DND-41 (cell line): ENCODE measurements around the gene SLC25A6.
"Not testable (repeated sequence)": the region's sequence is repeated elsewhere in the genome, so short reads cannot be mapped to it uniquely, and the experiment has no call there.

Source experiments
- ATAC-seq: fragments of 200-7000 bp; cut with Tn5 transposase; 3 replicates; pipeline ENCODE4 v1.9.1; 2021; ENCODE audit warnings: low read depth; ENCODE audit not compliant: insufficient read depth
- DNase-seq: peaks from one replicate; pipeline ENCODE4 v3.0.0-alpha.2; 2020
- H2AFZ ChIP-seq: 2 replicates; pipeline ENCODE4 v1.6.0; 2012; ENCODE audit warnings: low read depth, low read length
- H3K27ac ChIP-seq: 2 replicates; pipeline ENCODE4 v1.5.1; 2012; ENCODE audit warnings: low read length, inconsistent platforms
- H3K27me3 ChIP-seq: fragments of 200-600 bp; sonication (generic); 2 replicates; pipeline ENCODE4 v1.6.0; 2012; ENCODE audit warnings: low read length, mild to moderate bottlenecking, inconsistent platforms; ENCODE audit not compliant: insufficient read depth, poor library complexity
- H3K36me3 ChIP-seq: 2 replicates; pipeline ENCODE4 v1.5.1; 2012; ENCODE audit warnings: low read length, inconsistent platforms; ENCODE audit not compliant: insufficient read depth
- H3K4me1 ChIP-seq: 2 replicates; pipeline ENCODE4 v1.5.1; 2012; ENCODE audit warnings: mild to moderate bottlenecking, low read length; ENCODE audit not compliant: insufficient read depth
- H3K4me2 ChIP-seq: 2 replicates; pipeline ENCODE4 v1.6.0; 2012; ENCODE audit warnings: mild to moderate bottlenecking, moderate library complexity, low read length, inconsistent platforms; ENCODE audit not compliant: insufficient read depth
- H3K4me3 ChIP-seq, 2 experiments: fragments of 200-600 bp in 1 of 2; shearing (Covaris generic) in 1 of 2; 2 replicates each; pipeline ENCODE4 v1.5.1; 2012 to 2016; ENCODE audit warnings: inconsistent platforms in 2 of 2, low read length in 2 of 2, mild to moderate bottlenecking in 2 of 2, low read depth in 1 of 2, moderate library complexity in 1 of 2
- H3K79me2 ChIP-seq: 2 replicates; pipeline ENCODE4 v1.6.0; 2012; ENCODE audit warnings: low read length, inconsistent platforms; ENCODE audit not compliant: insufficient read depth
- H3K9ac ChIP-seq: 2 replicates; pipeline ENCODE4 v1.6.0; 2012; ENCODE audit warnings: low read depth, mild to moderate bottlenecking, inconsistent platforms, low read length, moderate library complexity
- H3K9me3 ChIP-seq: 2 replicates; pipeline ENCODE4 v1.5.1; 2012; ENCODE audit warnings: low read length, moderate library complexity, mild to moderate bottlenecking, inconsistent platforms; ENCODE audit not compliant: insufficient read depth, severe bottlenecking
- H4K20me1 ChIP-seq: 2 replicates; pipeline ENCODE4 v1.6.0; 2012; ENCODE audit warnings: low read length; ENCODE audit not compliant: insufficient read depth
- EZH2 ChIP-seq: IDR thresholded peaks from 3 replicates; pipeline ENCODE4 v1.6.1; 2012; ENCODE audit warnings: borderline replicate concordance, low read depth, mild to moderate bottlenecking, moderate library complexity, low read length, inconsistent platforms; ENCODE audit not compliant: severe bottlenecking
- TF ChIP-seq, protein P1 (sequence below): IDR thresholded peaks from 2 replicates; pipeline ENCODE4 v1.5.1; 2012; ENCODE audit warnings: borderline replicate concordance, low read length, moderate library complexity, mild to moderate bottlenecking; ENCODE audit not compliant: poor library complexity, severe bottlenecking; ENCODE audit errors: extremely low read depth

Gene SLC25A6

DNA sequence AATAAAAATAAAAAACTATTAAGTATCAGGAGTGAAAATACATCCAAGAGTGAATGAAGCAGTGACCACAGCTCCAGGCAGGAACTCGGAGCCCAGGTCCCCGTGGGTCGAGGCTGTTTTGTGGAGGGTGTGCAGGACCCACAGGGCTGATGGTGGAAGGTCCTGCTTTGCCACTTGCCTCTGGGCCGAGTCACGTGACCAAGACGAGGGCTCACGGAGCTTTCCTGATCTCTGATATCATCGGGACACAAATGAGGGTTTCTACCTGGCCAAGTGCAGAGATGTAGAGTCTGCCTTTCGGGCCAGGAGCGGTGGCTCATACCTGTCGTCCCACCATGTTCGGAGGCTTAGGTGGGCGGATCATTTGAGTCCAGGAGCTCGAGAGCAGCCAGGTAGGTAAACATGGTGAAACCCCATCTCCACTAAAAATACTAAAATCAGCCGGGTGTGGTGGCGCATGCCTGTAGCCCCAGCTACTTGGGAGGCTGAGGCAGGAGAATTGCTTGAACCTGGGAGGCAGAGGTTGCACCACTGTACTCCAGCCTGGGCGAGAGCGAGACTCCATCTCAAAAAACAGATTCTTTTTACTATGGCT is 7.2 kb downstream of the SLC25A6 start:
- H3K4me2 ChIP-seq = no peak overlapping the region

DNA sequence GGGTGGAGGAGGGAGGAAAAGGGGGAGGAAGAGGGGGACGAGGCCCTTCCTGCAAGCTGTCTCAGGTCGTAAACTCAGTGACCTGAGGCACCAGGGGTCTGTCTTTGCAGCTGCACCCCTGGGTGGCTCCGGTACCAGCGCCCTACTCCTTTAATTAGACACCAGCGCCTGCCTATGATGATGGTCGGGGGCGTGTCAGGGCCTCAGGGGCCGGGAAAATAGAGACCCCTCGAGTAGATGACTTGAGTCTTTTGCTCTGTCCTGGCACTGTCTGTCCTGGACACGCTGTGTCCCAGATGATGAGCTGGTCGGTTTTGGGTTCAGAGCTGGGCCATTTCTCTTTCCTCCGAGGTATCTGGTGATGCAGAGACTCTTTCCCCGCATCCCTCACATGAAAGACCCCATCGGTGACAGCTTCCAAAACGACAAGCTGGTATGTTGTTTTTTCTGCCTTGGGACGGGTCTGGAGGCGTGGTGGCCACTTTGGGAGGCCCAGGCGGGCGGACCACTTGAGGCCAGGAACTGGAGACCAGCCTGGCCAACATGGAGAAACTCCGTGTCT is 11.2 kb downstream of the SLC25A6 start:
- no peak overlapping the region for H3K4me3 ChIP-seq
- peaks cover 18% of the 10 kb centered on the region for H4K20me1 ChIP-seq
- no peaks in the 10 kb centered on the region for H3K4me1 ChIP-seq
- no peaks in the 10 kb centered on the region for H3K27me3 ChIP-seq
- H3K4me2 ChIP-seq = no peak overlapping the region
- H2AFZ ChIP-seq = no peak overlapping the region
- H3K9ac ChIP-seq = no peak overlapping the region
- no peak for TF ChIP-seq EZH2
- TF ChIP-seq, protein P1, sequence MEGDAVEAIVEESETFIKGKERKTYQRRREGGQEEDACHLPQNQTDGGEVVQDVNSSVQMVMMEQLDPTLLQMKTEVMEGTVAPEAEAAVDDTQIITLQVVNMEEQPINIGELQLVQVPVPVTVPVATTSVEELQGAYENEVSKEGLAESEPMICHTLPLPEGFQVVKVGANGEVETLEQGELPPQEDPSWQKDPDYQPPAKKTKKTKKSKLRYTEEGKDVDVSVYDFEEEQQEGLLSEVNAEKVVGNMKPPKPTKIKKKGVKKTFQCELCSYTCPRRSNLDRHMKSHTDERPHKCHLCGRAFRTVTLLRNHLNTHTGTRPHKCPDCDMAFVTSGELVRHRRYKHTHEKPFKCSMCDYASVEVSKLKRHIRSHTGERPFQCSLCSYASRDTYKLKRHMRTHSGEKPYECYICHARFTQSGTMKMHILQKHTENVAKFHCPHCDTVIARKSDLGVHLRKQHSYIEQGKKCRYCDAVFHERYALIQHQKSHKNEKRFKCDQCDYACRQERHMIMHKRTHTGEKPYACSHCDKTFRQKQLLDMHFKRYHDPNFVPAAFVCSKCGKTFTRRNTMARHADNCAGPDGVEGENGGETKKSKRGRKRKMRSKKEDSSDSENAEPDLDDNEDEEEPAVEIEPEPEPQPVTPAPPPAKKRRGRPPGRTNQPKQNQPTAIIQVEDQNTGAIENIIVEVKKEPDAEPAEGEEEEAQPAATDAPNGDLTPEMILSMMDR = no peak
- peaks cover 27% of the 10 kb centered on the region for H3K36me3 ChIP-seq
- DNase-seq (no peak), ATAC-seq (peak; percentile 15)
- H3K27ac ChIP-seq = no peak overlapping the region
- no peaks in the 10 kb centered on the region for H3K9me3 ChIP-seq
- peaks cover 2% of the 10 kb centered on the region; the same call in 1 of the 2 replicates for H3K79me2 ChIP-seq

More for the DNA sequence above, 7.2 kb downstream of the SLC25A6 start:
- peaks cover 67% of the 10 kb centered on the region for H3K36me3 ChIP-seq
- H3K9me3 ChIP-seq = no peaks in the 10 kb centered on the region
- TF ChIP-seq, protein P1 = no peak
- TF ChIP-seq EZH2 = no peak
- peaks cover 41% of the 10 kb centered on the region for H3K79me2 ChIP-seq
- peaks cover 58% of the 10 kb centered on the region for H4K20me1 ChIP-seq
- ATAC-seq (no peak), DNase-seq (peak; percentile 23)
- no peak overlapping the region for H3K4me3 ChIP-seq
- no peak overlapping the region for H3K9ac ChIP-seq
- peaks cover 16% of the 10 kb centered on the region for H3K4me1 ChIP-seq
- H3K27ac ChIP-seq = no peak overlapping the region
- no peak overlapping the region for H2AFZ ChIP-seq
- H3K27me3 ChIP-seq = no peaks in the 10 kb centered on the region

DNA sequence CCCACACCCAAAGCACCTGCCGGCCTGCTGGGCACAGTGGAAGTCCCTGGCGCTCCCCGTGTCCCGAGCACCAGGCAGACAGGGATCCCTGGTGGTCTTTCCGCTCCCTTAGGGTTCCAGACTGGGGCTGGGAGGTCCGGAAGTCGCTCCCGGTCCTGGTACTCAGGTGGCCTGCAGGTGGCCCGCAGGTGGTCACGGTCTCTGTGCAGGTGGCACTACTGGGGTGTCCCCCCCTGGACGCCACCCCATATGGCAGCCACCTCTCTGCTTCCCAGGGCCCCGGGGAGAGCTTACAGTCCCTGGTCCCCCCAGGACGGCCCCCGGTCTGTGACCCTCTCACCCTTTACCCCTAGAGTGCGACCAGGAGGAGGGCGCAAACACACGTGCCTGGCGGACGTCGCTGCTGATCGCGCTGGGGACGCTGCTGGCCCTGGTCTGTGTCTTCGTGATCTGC is 13.6 kb downstream of the SLC25A6 start:
- H3K27me3 ChIP-seq = no peaks in the 10 kb centered on the region
- peaks cover 5% of the 10 kb centered on the region; the same call in 1 of the 2 replicates for H3K36me3 ChIP-seq
- no peak overlapping the region for H2AFZ ChIP-seq
- no peaks in the 10 kb centered on the region for H3K79me2 ChIP-seq
- H3K4me3 ChIP-seq = no peak overlapping the region
- H3K4me2 ChIP-seq = no peak overlapping the region
- peaks cover 5% of the 10 kb centered on the region; the same call in 1 of the 2 replicates for H4K20me1 ChIP-seq
- peak; percentile 6 for DNase-seq
- H3K9ac ChIP-seq = no peak overlapping the region
- no peaks in the 10 kb centered on the region for H3K4me1 ChIP-seq
- no peak for TF ChIP-seq EZH2
- H3K27ac ChIP-seq = no peak overlapping the region
- no peak for ATAC-seq
- H3K9me3 ChIP-seq = no peaks in the 10 kb centered on the region

DNA sequence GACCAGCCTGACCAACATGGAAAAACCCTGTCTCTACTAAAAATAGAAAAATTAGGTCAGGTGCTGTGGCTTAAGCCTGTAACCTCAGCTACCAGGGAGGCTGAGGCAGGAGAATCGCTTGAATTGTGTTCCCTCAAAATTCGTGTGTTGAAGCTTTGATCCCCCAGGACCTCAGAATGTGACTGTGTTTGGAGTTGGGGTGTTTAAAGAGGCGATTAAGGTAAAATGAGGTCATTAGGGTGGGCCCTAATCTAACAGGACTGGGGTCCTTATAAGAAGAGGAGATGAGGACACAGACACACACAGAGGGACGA is 23.6 kb downstream of the SLC25A6 start:
- Histone ChIP-seq H3K36me3 (no peaks in the 10 kb centered on the region), H3K27ac (no peak overlapping the region), H3K4me3 (no peak overlapping the region), H3K79me2 (no peaks in the 10 kb centered on the region), H3K4me1 (no peaks in the 10 kb centered on the region), H2AFZ (no peak overlapping the region), H3K9me3 (no peaks in the 10 kb centered on the region), H3K9ac (no peak overlapping the region), H3K27me3 (no peaks in the 10 kb centered on the region), H4K20me1 (no peaks in the 10 kb centered on the region), H3K4me2 (no peak overlapping the region)
- TF ChIP-seq EZH2 = no peak
- TF ChIP-seq, protein P1 = no peak
- DNase-seq = no peak
- no peak for ATAC-seq

DNA sequence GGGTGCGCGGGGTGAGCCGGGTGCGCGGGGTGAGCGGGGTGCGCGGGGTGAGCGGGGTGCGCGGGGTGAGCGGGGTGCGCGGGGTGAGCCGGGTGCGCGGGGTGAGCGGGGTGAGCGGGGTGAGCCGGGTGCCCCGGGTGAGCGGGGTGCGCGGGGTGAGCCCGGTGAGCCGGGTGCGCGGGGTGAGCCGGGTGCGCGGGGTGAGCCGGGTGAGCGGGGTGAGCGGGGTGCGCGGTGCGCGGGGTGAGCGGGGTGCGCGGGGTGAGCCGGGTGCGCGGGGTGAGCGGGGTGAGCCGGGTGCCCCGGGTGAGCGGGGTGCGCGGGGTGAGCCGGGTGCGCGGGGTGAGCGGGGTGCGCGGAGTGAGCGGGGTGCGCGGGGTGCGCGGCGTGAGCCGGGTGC is 25.6 kb downstream of the SLC25A6 start:
- not testable (repeated sequence) for H3K9me3 ChIP-seq, H3K4me2 ChIP-seq, H2AFZ ChIP-seq, H3K9ac ChIP-seq, H4K20me1 ChIP-seq, H3K36me3 ChIP-seq, H3K79me2 ChIP-seq, H3K4me3 ChIP-seq, H3K27ac ChIP-seq, H3K4me1 ChIP-seq, H3K27me3 ChIP-seq, ATAC-seq, DNase-seq
